ENCODE data around the gene ENTPD1.
"Not testable (repeated sequence)": the region's sequence is repeated elsewhere in the genome, so short reads cannot be mapped to it uniquely, and the experiment has no call there.

Gene ENTPD1

DNA sequence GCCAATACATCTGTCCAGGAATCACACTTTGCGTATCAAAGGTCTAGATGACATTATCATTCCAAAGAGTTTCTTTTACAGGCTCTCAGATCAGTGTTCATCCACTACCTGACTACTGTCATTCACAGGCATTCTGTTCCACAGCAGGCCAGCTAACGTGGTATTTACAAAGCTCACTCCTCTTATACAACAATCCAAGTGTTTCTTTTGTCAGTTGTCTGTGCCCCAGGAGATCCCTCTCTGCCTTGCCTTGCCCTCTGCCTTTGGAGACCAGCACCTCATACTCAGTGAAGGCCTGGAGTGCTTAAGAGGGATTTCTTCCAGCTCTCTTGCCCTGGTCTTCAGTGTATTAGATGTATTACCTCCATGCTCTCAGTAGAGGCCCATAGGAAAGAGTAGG is 117.2 kb downstream of the ENTPD1 start:
- no peak for DNase-seq

DNA sequence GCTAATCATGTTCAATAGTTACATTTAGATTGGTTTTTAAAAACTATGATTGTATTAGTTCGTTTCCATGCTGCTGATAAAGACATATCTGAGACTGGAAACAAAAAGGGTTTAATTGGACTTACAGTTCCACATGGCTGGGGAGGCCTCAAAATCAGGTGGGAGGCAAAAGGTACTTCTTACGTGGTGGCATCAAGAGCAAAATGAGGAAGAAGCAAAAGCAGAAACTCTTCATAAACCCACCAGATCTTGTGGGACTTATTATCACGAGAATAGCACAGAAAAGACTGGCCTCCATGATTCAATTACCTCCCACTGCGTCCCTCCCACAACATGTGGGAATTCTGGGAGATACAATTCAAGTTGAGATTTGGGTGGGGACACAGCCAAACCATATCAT is 117.7 kb downstream of the ENTPD1 start:
- no peak for DNase-seq

DNA sequence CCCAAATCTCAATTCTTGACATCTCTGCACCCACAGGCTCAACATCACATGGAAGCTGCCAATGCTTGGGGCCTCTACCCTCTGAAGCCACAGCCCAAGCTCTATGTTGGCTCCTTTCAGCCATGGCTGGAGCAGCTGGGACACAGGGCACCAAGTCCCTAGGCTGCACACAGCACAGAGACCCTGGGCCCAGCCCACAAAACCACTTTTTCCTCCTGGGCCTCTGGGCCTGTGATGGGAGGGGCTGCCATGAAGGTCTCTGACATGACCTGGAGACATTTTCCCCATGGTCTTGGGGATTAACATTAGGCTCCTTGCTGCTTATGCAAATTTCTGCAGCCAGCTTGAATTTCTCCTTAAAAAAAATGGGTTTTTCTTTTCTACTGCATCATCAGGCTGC is 118.8 kb downstream of the ENTPD1 start:
- not testable (repeated sequence) for DNase-seq

DNA sequence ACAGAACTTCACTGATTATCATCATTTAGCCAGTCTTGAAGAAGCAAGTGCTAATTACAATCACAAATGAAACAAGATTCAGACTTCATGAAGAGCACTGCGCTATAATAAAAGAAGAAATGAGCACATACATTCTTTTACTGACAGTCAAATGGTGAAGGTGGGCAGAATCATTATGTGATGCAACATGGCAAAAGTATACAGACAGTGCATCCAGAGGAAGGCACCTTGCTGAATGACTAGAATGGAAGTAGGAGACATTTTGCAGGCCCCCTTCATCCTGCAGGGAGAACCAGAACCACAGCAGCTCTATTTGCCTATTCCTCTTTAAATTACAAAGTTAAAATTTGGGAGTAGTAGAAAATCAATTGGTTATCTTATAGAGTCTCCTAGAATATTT is 120.8 kb downstream of the ENTPD1 start:
- DNase-seq, result no peak

DNA sequence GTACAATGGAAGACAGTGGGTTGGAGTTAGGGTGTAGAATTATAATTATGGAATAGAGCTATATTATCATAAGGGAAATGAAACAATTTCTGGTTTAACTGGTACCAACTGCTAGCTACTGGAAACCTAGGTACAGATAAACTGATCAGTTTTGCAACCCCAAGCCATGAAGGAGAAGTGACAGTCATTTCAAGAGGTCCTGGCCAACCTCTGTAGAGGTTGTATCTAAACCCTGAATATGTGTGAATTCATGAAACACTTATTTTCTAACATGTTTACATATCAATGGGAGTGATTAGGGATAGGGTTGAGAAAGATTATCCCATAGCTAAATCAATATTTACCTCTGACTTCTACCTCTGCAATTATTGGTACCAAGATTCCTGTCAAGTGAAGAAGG is 121.9 kb downstream of the ENTPD1 start:
- DNase-seq, result no peak

DNA sequence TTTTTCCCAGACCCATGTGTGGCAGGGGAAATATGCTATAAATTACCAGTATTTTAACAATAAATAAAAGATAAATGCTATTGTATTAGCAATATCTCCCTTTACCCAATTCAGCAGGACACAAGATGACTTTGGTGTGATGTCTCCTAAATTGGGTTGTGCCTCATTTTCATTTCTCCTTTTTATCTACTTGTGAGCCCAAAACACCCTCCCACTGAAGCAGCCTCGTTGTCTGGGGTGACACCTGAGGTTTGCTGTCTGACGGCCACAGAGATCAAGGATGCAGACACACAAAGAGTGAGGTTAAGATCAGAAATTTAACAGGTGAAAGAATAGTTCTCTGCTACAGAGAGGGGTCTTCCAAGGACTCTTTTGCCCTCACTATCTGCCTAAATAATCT is 124.7 kb downstream of the ENTPD1 start:
- DNase-seq, result no peak

DNA sequence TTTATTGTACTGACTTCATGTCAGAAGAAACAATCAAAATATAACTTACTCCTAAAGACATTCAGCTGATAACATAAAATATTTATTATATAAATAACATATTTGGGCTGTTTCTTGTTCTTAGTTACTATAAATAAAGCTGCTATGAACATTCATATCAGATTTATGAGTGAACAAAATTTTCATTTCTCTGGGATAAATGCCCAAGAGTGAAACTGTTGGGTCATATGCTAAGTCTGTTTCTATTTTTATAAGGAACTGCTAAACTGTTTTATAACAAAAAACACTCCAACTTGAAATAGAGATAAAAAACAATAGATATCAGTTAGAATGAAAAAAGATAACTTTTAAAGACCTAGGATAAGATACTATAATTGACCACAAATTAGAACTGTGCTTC is 125.4 kb downstream of the ENTPD1 start:
- DNase-seq, result no peak

DNA sequence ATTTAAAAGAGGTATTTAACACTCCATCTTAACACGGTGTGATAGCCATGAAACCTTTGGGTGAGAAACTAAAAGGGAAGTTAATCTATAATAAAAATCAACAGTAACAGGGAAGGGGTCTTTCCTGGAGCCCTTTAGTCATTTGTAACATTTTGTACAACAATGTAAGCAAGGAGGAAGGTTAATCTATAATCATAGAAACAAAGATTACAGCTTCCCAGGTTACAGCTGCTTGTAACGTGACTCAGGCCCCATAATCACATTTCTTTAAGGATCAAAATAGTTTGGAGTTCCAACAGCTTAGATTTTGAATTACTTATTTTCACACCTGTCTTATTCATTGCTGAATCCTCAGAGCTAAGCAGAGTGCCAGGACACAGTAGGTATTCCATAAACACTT is 133.9 kb downstream of the ENTPD1 start:
- DNase-seq, result no peak

DNA sequence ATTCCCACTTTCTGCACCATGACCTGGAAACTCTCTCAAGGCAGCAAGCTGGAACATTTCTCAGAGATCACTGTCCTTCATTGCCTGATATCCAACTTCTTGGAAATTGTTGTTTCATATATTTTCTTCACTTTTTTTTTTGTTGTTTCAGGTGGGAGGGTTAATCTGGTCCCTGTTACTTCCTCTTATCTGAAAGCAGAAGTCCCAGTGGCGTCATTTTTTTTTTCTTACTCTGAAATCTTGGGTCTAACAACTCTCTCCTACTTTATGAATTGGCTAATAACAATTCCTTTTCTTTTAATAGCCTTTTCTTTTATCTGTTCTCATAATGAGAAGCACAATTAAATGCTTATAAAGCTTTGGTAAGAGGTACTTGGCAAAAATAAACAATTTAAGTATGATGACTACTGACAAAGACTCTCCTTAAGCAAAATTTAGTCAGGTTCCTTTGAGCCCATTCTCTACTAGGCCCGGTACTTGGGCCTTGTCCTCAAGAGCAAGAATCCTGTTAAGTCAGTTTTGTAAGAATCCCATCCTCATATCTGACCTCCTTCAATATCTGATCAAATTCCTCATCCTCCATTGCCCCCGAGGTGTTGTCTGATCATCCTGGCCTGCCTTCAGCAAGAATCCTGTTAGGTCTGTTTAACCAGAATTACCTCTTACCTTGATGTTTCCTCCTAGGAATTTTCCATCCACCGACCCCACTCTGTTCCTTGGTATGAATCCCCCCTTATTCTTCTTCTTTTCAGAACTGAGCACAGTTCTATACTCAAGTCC is 140.3 kb downstream of the ENTPD1 start:
- DNase-seq, result no peak

DNA sequence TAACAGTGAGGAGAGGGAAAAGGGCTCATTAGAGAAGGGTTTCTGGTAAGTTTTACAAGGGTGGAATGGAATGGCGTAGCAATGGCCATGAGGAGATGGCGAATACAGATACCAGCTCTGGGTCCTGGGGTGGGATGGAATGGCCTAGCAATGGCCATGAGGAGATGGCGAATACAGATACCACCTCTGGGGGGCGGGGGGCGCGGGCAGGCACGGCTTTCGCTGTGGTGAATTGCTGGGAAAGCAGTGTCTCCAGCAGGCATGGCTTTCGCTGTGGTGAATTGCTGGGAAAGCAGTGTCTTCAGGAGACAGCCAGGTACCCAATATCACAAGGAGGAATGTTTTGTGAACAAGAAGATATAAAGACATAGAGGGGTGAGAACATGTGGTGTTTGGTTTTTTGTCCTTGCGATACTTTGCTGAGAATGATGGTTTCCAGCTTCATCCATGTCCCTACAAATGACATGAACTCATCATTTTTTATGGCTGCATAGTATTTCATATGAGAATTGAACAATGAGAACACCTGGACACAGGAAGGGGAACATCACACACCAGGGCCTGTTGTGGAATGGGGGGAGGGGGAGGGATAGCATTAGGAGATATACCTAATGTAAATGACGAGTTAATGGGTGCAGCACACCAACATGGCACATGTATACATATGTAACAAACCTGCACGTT is 150.1 kb downstream of the ENTPD1 start:
- DNase-seq, result not testable (repeated sequence)

DNA sequence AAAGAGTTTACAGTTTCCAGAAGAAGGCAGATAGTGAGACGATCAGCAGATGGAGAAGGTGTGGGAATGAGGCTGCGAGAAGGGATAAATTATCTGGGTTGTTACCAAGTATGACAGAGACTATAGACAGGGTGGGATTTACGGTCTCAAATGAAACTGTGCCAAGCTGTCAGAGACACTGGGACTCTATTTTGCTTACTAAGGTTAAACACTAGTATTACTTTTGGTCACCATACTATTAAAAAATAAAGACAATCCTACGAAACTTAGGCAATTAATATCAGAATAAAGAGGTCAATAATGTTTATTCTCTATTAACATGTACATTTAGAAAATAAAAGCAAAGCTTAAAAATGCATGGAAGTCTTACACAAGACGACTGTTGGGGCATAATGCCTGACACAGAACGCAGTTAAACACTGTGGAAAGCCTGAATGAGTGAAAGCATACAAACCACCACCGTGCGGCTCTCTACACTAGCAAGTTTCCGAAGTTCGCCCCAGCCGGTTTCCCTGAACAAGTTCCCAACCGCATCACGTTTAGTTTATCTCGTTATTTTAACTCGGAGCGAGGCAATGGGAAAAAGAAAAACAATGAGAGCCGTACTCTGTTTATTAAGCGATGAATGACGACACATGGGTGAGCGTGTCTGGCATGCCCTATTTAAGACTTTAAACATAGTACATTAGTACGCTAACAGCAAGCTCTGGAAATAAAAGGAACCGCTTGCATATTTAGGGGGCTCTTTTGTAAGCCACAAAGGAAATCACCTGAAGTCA is 150.9 kb downstream of the ENTPD1 start:
- peak; percentile 33 for DNase-seq

DNA sequence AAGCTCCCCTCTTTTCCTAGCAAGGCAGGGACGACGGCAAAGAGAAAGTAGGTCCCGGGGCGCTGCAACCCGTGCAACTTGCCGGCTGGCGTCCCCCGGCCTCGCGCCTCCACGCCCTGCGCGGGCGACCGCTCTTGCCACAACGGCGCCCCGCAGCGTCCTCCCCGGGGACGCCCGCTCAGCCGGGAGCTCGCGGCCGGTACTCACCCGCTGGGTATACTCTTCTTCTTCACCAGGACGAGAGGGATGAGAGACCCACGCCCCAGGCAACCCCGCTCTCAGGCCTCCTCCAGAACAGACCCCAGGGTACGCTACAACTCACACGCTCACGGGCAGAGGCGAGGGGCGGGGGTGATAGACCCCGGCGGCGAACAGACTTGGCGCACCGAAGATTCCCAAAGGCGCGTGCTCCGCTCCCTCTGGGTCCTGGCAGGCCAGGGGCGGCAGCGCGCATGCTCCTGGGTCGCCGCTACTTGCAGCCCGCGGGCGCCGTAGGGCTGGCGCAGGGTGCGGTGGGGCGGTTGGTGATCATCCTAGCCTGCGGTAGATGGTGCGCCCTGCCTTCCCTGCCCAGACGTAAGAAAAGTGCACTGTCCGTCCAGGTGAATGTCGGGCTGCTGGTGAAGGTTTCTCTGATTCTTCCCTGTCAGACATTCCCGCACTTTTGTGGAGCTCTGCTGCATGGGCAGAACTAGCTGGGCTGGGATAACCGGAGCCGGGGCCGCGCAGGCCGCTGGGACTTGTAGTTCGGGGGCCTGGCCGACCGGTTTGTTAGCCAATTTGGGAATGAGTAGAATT is 151.7 kb downstream of the ENTPD1 start, which contains the start of gene CC2D2B:
TSS of gene CC2D2B (plus strand) at position 520 of the 798 bp plus-strand sequence. CDS start 3,349 bp downstream, outside the sequence.
- DNase-seq, result peak; percentile 86

DNA sequence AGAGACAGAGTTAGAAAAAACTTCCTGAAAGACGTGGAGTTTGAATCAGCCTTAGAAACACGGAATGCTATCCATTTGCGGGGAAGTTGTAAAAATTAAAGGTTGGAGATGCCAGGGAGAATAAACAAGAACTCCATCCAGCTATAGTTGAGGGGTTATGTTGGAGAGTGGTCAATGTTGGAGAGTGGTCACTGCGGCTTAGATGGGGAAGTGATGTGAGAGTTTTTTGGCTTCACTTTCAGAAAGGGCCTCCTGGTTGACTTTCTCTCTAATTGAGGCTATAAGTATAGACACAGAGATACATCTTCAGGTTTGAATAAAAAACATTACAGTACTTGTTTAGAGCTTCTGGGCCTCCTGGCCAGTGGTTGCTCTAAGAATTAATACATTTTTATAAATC is 152.5 kb downstream of the ENTPD1 start:
- no peak for DNase-seq

DNA sequence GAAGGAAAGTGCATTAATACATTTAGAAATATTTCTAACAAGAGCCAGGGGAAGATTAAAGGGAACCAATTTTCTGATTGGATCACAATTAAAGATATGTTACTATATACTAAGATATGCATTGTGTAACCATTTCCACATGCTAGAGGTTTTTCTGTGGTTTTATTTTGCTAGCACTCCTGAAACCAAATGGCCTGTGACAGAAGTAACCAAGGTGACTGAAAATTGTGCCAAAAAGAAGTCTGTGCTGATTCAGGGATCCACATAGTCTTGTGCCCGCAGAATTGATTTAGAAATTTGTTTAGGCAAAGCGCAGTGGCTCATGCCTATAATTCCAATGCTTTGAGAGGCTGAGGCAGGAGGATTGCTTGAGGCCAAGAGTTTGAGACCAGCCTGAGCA is 153.6 kb downstream of the ENTPD1 start:
- DNase-seq, result no peak

DNA sequence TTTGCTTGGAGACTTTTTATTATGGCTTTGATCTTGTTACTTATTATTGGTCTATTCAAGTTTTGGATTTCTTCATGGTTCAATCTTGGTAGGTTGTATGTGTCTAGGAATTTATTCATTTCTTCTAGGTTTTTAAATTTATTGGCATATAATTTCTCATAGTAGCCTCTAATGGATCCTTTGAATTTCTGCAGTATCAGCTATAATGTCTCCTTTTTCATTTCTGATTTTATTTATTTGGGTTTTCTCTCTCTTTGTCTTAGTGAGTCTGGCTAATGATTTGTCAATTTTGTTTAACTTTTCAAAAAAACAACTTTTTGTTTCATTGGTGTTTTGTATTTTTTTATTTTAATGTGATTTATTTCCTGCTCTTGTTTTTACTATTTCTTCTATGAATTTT is 160.1 kb downstream of the ENTPD1 start:
- DNase-seq, result not testable (repeated sequence)

Data from NCI-H1694 treated with DMSO at 0.1 percent for 48 hours (cell line).